Keratinocyte (primary cell): ENCODE measurements around the gene CHM. TPM values are rescaled to one million over a fixed set of nuclear protein-coding genes. Genes with fewer than 3 reads are reported as not detected.
"Not testable (repeated sequence)": the region's sequence is repeated elsewhere in the genome, so short reads cannot be mapped to it uniquely, and the experiment has no call there.

Experiments
- DNase-seq: peaks from one replicate; pipeline ENCODE4 v3.0.0-alpha.2; 2011; ENCODE audit warnings: low read depth, missing footprints, low spot score
- FAIRE-seq: peaks from 2 replicates; lab custom pipeline; 2011; peaks lifted over from hg19 to GRCh38; lab: Jason Lieb, UNC
- H2AFZ ChIP-seq: 2 replicates; pipeline ENCODE4 v1.6.0; 2012; ENCODE audit warnings: low read length, control low read depth, inconsistent platforms; ENCODE audit not compliant: control insufficient read depth
- H3K27ac ChIP-seq: 2 replicates; pipeline ENCODE4 v1.5.1; 2011; ENCODE audit warnings: low read length; ENCODE audit not compliant: control insufficient read depth, insufficient read depth
- H3K27me3 ChIP-seq: 3 replicates; pipeline ENCODE4 v1.6.0; 2011; ENCODE audit warnings: low read length; ENCODE audit not compliant: control insufficient read depth, insufficient read depth; ENCODE audit errors: extremely low read depth
- H3K36me3 ChIP-seq, 2 experiments: 2 replicates in 1 of 2; 3 replicates in 1 of 2; pipeline ENCODE4 v1.5.1; 2011; ENCODE audit warnings: low read length in 2 of 2, mild to moderate bottlenecking in 1 of 2; ENCODE audit not compliant: control insufficient read depth in 2 of 2, insufficient read depth in 2 of 2; ENCODE audit errors: extremely low read depth in 1 of 2
- H3K4me1 ChIP-seq: 3 replicates; pipeline ENCODE4 v1.5.1; 2011; ENCODE audit warnings: low read length; ENCODE audit not compliant: control insufficient read depth, insufficient read depth; ENCODE audit errors: extremely low read depth
- H3K4me2 ChIP-seq: 3 replicates; pipeline ENCODE4 v1.6.0; 2011; ENCODE audit warnings: low read depth, low read length; ENCODE audit not compliant: control insufficient read depth, insufficient read depth; ENCODE audit errors: extremely low read depth
- H3K4me3 ChIP-seq, 3 experiments: fragments of 200-600 bp in 1 of 3; sonication (generic) in 1 of 3; 2 replicates in 2 of 3; 3 replicates in 1 of 3; pipeline ENCODE4 v1.5.1; 2011 to 2016; ENCODE audit warnings: low read length in 3 of 3, mild to moderate bottlenecking in 3 of 3, control low read depth in 2 of 3, inconsistent platforms in 1 of 3, low read depth in 1 of 3, mixed read lengths in 1 of 3, mixed run types in 1 of 3, moderate library complexity in 1 of 3; ENCODE audit not compliant: control insufficient read depth in 2 of 3, insufficient read depth in 2 of 3; ENCODE audit errors: extremely low read depth in 1 of 3
- H3K79me2 ChIP-seq: 2 replicates; pipeline ENCODE4 v1.6.0; 2012; ENCODE audit warnings: low read length; ENCODE audit not compliant: control insufficient read depth, insufficient read depth
- H3K9ac ChIP-seq: 3 replicates; pipeline ENCODE4 v1.6.0; 2011; ENCODE audit warnings: low read length; ENCODE audit not compliant: control insufficient read depth, insufficient read depth; ENCODE audit errors: extremely low read depth
- H3K9me1 ChIP-seq: 3 replicates; pipeline ENCODE4 v1.6.0; 2011; ENCODE audit warnings: low read length; ENCODE audit not compliant: control insufficient read depth, insufficient read depth; ENCODE audit errors: extremely low read depth
- H3K9me3 ChIP-seq: 2 replicates; pipeline ENCODE4 v1.5.1; 2012; ENCODE audit warnings: low read depth, low read length; ENCODE audit not compliant: control insufficient read depth
- H4K20me1 ChIP-seq: 3 replicates; pipeline ENCODE4 v1.6.0; 2011; ENCODE audit warnings: low read length; ENCODE audit not compliant: control insufficient read depth, insufficient read depth; ENCODE audit errors: extremely low read depth
- CTCF ChIP-seq, 3 experiments: IDR thresholded peaks in 1 of 3; conservative IDR thresholded peaks in 1 of 3; optimal IDR thresholded peaks in 1 of 3; 2 replicates in 2 of 3; 3 replicates in 1 of 3; pipeline versions ENCODE3 to v1.5.1; 2011; ENCODE audit warnings: low read length in 3 of 3, mild to moderate bottlenecking in 3 of 3, moderate library complexity in 2 of 3, control low read depth in 1 of 3, inconsistent platforms in 1 of 3; ENCODE audit not compliant: insufficient read depth in 2 of 3; ENCODE audit errors: extremely low read depth in 1 of 3
- EZH2 ChIP-seq: IDR thresholded peaks from one replicate; pipeline ENCODE4 v1.6.1; 2012; ENCODE audit warnings: inconsistent platforms, mild to moderate bottlenecking, low read length, moderate library complexity
- dilution Hi-C: fragments of 300-500 bp; cut with MboI; formaldehyde crosslinking; loops from one replicate; pipeline ENCODE4 v1.7.0; 2020; ENCODE audit warnings: low sequenced_read_pairs; ENCODE audit not compliant: extremely low pct_ligation_motif_present
- polyA plus RNA-seq, 5 experiments: library from polyadenylated mRNA; depleted of rRNA in 3 of 5; stranded (reverse) in 3 of 5; stranded (forward) in 1 of 5; unstranded in 1 of 5; fragments of >200 nt; gene quantifications; 1 replicate in 1 of 5; 2 replicates in 3 of 5; 3 replicates in 1 of 5; pipeline versions ENCODE4 v1.2.1 to v1.2.3, GENCODE V29; 2011 to 2012; ENCODE audit warnings: missing spikeins in 2 of 5, low read depth in 1 of 5, low replicate concordance in 1 of 5

CHM gene
- polyA plus RNA-seq, 1 donor (not counting 4 experiments of a cell fraction or from before 2014, with no cell fraction given) = 20.4 TPM

- dilution Hi-C loops = no loop called here
- no peak for FAIRE-seq
- no peak overlapping the region for H3K4me3 ChIP-seq
These were observed 119.6 kb downstream of the CHM start for GRCh38 chrX:85927740-85928139.

GRCh38 chrX:85922821-85923220 is 124.5 kb downstream of the CHM start:
- Histone ChIP-seq H2AFZ (no peak overlapping the region), H3K27ac (no peak overlapping the region), H3K9me1 (no peaks in the 10 kb centered on the region), H3K27me3 (no peaks in the 10 kb centered on the region), H3K9me3 (no peaks in the 10 kb centered on the region), H3K36me3 (no peaks in the 10 kb centered on the region), H3K4me2 (no peak overlapping the region), H3K4me3 (no peak overlapping the region), H4K20me1 (no peaks in the 10 kb centered on the region), H3K9ac (no peak overlapping the region), H3K4me1 (no peaks in the 10 kb centered on the region), H3K79me2 (no peaks in the 10 kb centered on the region)
- TF ChIP-seq EZH2 = no peak
- no peak for TF ChIP-seq CTCF (optimal IDR thresholded peaks at IDR 0.05 in 1 of 3, IDR thresholded peaks at IDR 0.05 in 1 of 3, conservative IDR thresholded peaks at IDR 0.05 in 1 of 3; ENCODE audit: extremely low read depth in 1 of 3, insufficient read depth in 2 of 3, low read length in 3 of 3)
- dilution Hi-C loops = no loop called here
- no peak for DNase-seq
- FAIRE-seq = no peak

More at GRCh38 chrX:85927740-85928139, 119.6 kb downstream of the CHM start:
- no peaks in the 10 kb centered on the region for H3K36me3 ChIP-seq
- no peak overlapping the region for H3K9ac ChIP-seq
- H3K27me3 ChIP-seq = no peaks in the 10 kb centered on the region
- no peaks in the 10 kb centered on the region for H3K4me1 ChIP-seq
- TF ChIP-seq EZH2 (no peak), CTCF (optimal IDR thresholded peaks at IDR 0.05 in 1 of 3, IDR thresholded peaks at IDR 0.05 in 1 of 3, conservative IDR thresholded peaks at IDR 0.05 in 1 of 3; ENCODE audit: extremely low read depth in 1 of 3, insufficient read depth in 2 of 3, low read length in 3 of 3) (no peak)
- no peak overlapping the region for H2AFZ ChIP-seq
- H3K9me1 ChIP-seq = no peaks in the 10 kb centered on the region
- no peaks in the 10 kb centered on the region for H4K20me1 ChIP-seq
- H3K4me2 ChIP-seq = no peak overlapping the region
- DNase-seq = no peak
- no peaks in the 10 kb centered on the region for H3K79me2 ChIP-seq
- H3K9me3 ChIP-seq = no peaks in the 10 kb centered on the region
- no peak overlapping the region for H3K27ac ChIP-seq

GRCh38 chrX:85916656-85917280 is 130.6 kb downstream of the CHM start:
- H3K9me1 ChIP-seq, H3K9ac ChIP-seq, H3K9me3 ChIP-seq, H3K27ac ChIP-seq, H2AFZ ChIP-seq, H3K4me3 ChIP-seq, H3K79me2 ChIP-seq, H3K36me3 ChIP-seq, DNase-seq, H4K20me1 ChIP-seq, H3K4me1 ChIP-seq, FAIRE-seq, H3K27me3 ChIP-seq, H3K4me2 ChIP-seq, dilution Hi-C loops: not testable (repeated sequence)
